Stimulated activated CD4-positive, alpha-beta T cell treated with anti-CD3 and anti-CD28 coated beads, Interleukin-1b, Interleukin-23, amount 100 ng/mL, for 4 hours (primary cell): ENCODE results near the gene HSF4.

Experiments
- DNase-seq, 2 donors: peaks; one replicate each; pipeline ENCODE4 v3.0.0-alpha.2; 2020; ENCODE audit warnings: low read depth in 2 of 2

The HSF4 gene

DNA sequence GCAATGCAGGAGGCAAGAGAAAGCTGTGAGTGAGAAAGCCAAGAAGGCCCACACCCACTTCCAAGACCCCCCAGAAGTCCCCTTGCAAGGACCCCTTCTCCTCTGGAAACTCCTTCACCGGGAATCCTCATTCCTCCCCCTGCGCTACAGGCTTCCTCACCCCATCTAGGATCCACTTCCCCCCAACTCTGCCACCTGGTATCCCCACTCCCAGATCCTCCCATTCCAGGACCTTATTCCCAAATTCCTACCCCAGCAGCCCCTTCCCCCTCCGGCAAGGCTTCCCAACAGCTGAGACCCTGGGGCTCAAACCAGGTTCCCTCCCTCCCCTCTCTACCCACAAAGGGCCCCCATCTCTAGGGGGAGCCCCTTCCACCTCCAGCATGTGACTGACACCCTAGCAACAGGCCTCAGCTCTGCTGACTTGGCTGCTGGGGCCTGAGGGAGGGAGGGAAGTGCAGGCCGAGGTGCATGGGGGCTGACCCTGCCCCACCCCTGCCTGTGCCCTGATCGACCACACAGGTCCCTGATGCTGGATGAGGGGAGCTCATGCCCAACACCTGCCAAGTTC lies 2.1 kb downstream of the HSF4 start:
- DNase-seq, result no peak

DNA sequence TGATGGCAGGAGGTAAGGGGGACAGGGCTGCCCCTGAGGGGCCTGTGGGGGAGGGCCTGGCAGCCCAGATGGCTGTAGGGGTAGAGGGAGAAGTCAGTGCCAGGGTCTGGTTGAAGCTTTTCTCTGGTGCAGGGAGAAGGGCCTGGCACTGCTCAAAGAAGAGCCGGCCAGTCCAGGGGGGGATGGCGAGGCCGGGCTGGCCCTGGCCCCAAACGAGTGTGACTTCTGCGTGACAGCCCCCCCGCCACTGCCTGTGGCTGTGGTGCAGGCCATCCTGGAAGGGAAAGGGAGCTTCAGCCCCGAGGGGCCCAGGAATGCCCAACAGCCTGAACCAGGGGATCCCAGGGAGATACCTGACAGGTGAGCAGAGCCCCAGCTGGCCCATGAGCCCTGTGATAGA lies 3.0 kb downstream of the HSF4 start:
- no peak for DNase-seq

GRCh38 chr16:67169011-67169451 lies 4.5 kb downstream of the HSF4 start:
- no peak for DNase-seq

DNA sequence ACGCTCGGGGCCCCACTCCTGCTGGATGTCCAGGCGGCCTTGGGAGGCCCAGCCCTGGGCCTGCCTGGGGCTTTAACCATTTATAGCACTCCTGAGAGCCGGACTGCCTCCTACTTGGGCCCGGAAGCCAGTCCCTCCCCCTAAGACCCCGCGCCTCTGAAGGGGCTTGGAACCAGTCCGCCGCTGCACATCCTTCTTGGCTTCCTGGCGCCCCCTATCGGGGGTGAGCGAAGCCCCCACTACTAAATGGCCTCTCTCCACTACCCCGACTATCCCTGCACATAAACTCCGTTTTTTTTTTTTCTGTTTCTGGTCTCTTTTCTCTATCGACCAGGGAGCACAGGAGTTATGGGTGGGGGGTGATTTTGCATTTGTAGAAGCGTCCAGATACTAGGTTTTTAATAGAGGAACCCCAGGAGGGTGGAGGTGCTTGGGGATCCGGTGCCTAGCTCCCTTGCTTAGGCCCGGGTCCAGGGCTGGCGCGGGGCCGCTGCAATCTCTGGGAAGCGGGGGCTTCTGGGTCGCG lies 5.2 kb downstream of the HSF4 start:
- no peak for DNase-seq

GRCh38 chr16:67170168-67170948 lies 5.8 kb downstream of the HSF4 start, which contains the start of gene NOL3:
Gene NOL3, plus strand, starts transcription at chr16:67170538.
- no peak for DNase-seq

- no peak for DNase-seq
These were observed 6.6 kb downstream of the HSF4 start for GRCh38 chr16:67170949-67171649.

- no peak for DNase-seq
These were observed 8.8 kb downstream of the HSF4 start for GRCh38 chr16:67173323-67173722.

DNA sequence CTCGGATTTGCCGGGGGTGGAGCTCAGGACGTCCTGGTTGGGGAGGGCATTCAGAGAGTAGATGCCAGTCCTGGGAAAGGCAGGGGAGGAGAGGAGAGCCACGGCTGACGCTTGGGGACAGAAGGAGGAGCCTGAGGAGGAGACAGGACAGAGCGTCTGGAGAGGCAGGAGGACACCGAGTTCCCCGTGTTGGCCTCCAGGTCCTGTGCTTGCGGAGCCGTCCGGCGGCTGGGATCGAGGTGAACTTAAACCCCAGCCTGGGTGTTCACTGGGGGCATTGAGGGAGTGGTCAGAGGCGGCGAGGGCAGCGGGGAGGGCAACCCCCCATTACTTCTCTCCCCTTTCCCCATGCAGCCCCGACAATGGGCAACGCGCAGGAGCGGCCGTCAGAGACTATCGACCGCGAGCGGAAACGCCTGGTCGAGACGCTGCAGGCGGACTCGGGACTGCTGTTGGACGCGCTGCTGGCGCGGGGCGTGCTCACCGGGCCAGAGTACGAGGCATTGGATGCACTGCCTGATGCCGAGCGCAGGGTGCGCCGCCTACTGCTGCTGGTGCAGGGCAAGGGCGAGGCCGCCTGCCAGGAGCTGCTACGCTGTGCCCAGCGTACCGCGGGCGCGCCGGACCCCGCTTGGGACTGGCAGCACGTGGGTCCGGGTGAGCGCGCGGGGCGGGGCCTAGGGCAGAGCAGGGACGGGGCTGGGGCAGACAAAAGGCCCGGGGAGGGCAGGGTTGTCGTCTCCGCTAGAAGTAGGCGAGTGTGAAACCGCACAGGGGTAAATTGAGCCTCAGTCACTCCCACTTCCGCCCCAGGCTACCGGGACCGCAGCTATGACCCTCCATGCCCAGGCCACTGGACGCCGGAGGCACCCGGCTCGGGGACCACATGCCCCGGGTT lies 9.5 kb downstream of the HSF4 start:
- DNase-seq, result peak in 1 of 2 donors; percentile 48

GRCh38 chr16:67174706-67175231 lies 10.2 kb downstream of the HSF4 start:
- no peak for DNase-seq

- DNase-seq, result no peak
These were observed 12.1 kb downstream of the HSF4 start for GRCh38 chr16:67176662-67177061.

GRCh38 chr16:67177743-67178699 lies 13.5 kb downstream of the HSF4 start:
- DNase-seq, result no peak

DNA sequence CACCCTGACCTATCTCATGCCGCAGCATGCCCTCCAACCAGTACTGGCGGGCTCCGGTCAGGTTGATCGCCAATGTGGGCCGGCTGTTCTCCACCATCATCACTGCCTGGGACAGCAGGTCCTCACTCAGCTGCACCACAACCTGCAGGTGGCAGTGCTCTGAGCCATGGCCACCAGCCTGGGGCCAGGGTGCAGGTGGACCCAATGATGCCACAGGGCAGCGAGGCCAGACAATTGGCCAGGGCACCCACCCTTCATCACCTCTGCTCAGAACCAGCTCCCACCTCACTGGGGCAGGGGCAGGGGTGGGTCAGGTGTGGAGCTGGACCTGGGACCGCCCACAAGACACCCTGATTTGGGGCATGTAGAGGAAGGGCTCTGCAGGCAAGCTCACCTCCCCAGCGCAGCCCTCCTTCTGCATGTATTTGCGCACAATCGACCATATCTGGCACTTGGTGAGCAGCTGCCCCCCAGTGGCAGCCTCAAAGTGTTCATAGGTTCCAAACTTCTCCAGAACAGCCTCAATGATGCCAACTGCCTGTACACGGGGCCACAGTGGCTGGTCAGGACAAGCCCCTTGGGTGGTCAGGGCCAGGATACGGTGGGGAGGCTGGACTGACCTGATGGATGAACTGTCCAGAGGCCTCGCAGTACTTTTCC lies 15.0 kb downstream of the HSF4 start:
- DNase-seq, result no peak

DNA sequence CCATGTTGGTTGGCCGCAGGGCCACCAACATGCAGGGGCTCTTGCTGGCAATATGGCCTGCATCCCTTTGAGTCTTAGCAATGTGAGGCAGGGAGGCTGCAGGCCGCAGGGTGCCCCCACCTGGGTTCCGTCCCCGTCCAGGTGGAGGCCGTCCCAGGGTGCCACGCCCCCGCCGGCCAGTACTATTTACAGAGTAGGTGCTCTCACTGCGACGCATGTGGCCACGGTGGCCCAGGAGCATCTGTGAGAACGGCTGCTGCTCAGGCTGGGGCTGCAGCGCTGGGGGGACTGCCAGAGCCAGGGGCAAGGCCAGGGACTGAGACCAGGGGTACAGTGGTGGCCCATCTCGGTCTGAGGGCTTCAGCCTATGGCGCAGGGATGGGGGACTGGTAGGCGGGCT lies 15.6 kb downstream of the HSF4 start:
- no peak for DNase-seq

DNA sequence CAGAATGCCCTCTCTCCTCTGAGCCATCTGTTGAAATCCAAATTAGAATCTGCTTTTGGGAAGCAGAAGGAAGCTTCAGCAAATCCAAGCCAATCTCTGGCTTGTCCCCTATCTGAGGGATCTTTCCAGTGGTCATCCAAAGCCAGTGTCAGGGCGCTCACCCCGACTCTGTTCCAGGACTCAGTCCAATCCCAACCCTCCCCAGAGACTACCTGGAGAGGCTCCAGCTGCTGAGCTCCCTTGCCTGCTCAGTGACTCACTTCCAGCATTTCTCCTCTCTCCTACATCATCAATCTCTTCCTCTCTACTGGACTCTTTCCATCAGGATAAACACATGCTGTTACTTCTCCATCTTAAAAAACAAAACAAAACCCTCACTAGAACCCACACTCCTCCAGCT lies 16.8 kb downstream of the HSF4 start:
- DNase-seq, result no peak

DNA sequence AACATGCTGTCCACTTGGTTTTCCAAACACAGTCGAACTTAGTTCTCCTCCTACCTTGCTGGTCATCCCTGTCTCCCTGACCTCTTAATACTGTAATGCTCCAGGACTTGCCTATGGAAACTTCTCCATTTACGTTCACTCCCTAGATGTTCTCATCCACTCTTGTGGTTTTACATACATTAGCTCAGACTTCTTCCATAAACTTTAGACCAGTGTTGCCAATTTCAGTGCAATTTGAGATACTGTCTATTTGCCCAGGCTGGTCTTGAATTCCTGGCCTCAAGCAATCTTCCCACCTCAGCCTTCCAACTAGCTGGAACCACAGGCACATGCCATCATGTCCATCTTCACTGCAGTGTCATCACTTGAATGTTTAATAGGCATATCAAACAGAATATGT lies 17.7 kb downstream of the HSF4 start:
- DNase-seq, result no peak

DNA sequence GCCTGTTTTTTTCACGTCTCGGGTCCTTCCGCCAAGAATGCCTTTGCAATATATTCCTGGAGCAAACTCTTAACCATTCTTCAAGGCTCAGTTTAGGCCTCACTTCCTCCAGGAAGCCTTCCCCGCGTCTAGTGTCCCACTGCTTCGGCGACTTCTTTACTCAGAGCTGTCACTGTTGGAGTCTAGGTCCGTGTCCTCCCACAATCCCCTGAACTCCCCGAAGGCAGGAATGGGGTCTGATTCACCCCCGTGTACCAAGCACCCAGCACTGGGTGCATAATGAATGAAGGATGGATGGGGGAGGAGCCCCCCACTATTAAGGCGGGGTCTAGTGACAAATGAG lies 18.7 kb downstream of the HSF4 start:
- DNase-seq, result no peak

- peak; percentile 86 to 88 for DNase-seq
These were observed 19.3 kb downstream of the HSF4 start, which contains the start of gene MATCAP1 for GRCh38 chr16:67183627-67184452. Gene MATCAP1, minus strand, starts transcription at chr16:67183963. Its CDS starts 3,353 bp downstream, at chr16:67180610.

GRCh38 chr16:67184453-67184994 lies 20.0 kb downstream of the HSF4 start:
- no peak for DNase-seq
